IPS-11a (cell line): ENCODE results near the gene FCGR1A.
"Not testable (repeated sequence)": the region's sequence is repeated elsewhere in the genome, so short reads cannot be mapped to it uniquely, and the experiment has no call there.

Experiments used
- H3K4me3 ChIP-seq: one replicate; pipeline ENCODE4 v1.5.1; 2013; ENCODE audit warnings: low read depth, low read length, control low read depth

Gene FCGR1A

DNA sequence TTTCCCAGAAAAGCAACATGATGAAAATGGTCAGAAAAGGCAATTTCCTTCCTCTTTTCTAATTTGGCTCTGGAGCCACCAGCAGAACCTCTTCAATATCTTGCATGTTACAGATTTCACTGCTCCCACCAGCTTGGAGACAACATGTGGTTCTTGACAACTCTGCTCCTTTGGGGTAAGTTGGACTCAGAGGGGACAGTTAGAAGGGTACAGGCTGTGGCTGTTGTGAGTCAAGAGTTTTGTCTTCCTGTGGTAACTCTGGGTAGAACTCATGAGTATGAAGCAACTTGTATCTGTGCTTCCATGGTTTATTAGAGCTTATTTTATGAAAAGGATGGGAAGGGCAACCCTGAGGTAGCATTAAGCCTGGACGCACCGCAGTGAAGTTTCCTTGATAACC lies at the start of gene FCGR1A:
Gene FCGR1A, plus strand, starts transcription at position 95 of the 400 bp plus-strand sequence. Its CDS starts 50 bp downstream, at position 145.
- not testable (repeated sequence) for H3K4me3 ChIP-seq

DNA sequence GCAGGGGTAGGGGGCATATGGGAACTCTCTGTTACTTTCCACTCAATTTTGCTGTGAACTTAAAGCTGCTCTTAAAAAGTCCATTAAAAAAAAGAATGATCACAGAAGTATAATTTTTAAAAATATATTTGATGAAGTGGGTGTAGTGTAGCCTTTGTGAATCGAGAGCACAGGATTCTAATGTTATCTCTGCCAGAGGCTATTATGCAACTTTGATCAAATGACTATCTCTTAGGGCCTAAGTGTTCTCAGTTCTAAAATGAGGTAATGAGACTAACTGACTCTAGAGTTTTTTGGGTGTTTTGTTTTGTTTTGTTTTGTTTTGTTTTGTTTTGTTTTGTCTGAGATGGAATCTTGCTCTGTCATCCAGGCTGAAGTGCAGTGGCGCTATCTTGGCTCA lies 49.7 kb upstream of the FCGR1A start:
- H3K4me3 ChIP-seq = not testable (repeated sequence)

DNA sequence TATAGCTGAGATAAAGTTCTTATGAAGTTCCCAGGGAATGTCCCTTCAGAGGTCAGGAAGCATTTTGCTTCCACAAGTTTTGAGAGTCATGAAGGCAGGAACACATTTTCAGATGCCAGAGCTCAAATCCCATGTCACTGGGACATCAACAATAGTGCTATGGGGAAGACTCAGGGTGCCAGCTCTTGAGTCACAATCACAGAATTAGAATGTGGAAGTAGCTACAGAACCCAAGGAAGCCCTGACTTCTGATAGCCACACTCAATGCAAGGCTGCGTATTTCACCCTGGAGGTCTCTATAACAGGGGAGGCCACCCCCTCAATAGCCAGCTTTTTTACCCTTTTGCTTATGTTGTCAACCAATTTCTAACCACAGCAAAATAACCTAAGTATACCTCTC lies 47.8 kb upstream of the FCGR1A start:
- H3K4me3 ChIP-seq = not testable (repeated sequence)

DNA sequence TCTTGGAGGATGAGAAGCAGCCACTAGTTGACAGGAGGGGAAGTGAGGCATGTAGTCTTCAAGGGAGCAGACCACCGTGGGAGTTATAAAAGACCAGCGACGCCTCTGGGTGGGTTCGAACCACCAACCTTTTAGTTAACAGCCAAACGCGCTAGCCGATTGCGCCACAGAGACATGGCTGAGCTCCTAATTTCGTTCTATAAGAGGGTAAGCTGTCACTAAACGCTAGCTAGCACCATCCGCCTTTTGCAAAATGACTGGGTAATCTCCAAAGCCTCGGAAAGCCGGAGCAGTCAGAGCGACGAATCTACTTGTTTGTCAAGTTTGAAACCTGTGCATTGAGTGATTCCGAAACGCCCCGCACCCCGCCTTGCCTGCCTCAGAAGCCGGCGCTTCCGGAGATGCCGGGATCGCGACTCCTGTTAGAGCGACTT lies 42.3 kb upstream of the FCGR1A start:
- H3K4me3 ChIP-seq = peak overlapping the region; percentile 37

DNA sequence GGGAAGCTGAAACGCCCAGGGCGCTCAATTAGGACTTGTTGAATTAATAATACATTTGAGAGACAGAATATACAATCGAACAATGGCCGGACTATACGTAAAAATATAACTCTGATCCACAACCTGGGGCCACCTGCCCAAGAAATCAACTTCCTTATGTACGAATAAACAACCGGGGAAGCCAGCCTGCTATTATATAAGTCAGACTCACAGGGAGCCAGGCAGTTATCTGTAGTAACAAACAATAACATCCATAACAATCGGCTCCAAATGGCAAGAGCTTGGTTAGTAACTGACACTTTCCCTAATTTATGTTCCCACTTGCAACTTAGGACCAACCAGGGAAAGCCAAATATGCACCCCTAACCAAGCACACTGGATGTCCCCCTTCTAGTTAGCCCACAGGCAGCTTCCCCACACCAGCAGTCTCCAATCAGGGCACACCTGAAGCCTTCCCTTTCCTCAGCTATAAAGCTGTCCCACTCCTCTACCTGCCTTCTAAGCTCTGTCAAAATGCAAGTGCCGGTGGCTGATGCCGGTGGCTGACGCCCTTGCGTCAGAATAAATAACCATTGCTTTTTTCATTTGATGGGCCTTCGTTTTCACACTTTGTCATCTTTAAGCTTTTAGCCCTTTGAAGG lies 41.8 kb upstream of the FCGR1A start:
- H3K4me3 ChIP-seq = peak overlapping the region; percentile 37

DNA sequence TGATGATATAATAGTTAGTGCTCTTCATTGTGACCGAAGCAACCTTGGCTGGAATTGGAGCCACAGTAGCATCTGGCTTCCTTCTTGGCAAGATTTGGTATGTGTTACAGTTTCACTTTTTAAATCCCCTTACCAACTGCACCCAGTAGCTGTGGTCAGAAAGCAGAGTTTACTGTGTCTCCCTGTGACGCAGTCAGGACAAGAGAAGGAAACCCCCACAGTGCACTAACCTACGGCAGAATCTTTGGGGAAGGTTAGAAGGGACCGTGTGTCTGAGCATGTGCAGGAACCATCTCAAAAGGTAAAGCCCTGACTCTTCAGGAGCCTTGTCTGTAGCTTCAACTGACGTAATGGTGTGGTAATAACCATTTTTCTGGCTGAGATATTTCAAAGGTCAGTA lies 40.6 kb upstream of the FCGR1A start:
- H3K4me3 ChIP-seq = not testable (repeated sequence)

DNA sequence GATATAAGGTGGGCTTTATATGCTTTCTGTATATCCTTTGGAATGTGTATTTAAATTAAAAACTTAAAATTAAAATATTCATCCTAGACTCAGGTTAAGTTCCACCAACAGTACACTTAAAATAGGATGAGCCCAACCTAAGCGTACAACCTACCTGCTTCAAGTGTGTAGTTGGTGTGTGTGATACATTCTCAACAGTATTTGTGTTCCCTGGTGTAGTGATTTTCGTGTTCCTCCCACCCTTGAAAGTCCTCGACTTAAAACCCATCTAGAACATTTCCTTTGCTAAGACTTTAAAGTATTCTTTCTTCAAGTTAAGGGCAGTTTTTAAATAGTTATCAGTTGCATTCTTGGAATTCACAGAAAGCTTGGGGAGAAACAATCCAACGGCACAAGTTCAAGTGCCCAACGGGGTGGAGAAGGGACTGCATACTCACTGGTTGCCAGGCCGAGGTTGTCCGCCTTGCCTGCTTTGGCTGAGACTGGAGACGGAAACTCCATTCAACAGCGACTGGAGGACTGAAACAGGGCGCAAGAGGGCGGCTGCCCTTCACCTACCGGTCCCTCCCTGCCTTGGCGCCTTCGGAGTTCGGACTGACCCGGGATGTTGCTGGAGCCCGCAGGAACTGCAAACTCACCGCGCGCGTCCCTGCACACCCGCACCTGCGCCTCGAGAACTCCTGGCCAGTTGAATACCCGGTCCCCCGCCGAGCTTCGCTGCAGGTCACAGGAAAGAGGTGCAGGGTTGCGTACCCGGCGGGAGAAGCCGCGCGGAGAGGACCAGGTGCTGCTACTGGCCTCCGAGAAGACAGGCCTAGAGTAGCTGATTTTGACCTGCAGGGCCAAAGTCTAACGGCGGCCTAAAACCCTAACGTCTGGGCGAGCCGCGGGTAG lies 35.8 kb upstream of the FCGR1A start:
- peak overlapping the region; percentile 8 for H3K4me3 ChIP-seq

DNA sequence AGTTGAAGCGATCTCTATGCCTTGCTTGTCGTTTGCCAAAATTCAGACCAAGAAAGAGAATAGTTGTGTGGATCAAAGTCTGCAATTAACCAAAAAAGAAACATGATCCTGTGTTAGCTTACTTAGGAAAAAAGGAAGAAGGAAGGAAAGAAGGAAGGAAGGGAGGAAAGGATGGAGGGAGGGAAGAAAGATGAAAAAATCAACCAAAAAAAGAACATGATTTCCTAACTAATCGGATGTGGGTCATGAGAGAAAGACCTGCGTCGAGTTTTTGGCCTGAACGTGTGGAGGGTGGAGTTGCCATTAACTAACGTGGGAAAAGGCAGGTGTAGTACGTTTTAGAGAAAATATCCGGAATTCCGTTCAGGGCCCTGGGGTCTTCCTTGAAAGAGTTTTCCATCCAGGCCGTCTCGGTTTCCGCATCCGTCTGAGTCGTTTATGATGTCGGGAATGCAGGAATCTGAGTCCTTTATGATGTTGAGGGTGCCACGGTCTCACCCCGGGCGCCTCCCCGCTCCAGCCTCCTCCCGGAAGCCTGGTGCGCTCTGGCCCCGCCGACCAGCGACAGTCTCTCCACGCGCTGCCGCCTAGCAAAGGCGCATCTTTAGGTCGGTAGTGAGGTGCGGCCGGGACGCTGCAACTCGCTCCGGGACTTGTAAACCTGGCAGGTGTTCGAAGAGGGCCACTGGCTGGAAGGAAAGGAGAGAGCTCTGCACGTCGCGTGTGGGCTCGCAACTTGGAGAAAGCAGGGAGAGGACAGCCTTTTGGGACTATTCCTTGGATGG lies 34.9 kb upstream of the FCGR1A start:
- peak overlapping the region; percentile 4 for H3K4me3 ChIP-seq

DNA sequence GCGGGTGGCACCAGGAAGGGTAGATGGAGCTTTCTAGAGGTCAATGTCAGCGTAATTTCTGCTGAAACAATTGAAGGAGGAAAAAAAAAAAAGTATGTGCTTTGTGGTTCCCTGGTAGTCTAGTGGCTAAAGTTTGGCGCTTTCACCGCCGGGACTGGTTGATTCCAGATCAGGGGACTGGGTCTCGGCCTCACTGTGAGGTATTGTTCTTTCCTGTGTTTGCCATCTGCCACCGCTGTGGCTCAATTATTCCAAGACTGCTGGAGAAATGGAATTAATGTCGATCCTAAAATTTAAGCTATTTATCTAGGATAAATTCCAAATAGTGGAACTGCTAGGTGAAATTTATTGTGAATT lies 34.4 kb upstream of the FCGR1A start:
- peak overlapping the region; percentile 4 for H3K4me3 ChIP-seq

DNA sequence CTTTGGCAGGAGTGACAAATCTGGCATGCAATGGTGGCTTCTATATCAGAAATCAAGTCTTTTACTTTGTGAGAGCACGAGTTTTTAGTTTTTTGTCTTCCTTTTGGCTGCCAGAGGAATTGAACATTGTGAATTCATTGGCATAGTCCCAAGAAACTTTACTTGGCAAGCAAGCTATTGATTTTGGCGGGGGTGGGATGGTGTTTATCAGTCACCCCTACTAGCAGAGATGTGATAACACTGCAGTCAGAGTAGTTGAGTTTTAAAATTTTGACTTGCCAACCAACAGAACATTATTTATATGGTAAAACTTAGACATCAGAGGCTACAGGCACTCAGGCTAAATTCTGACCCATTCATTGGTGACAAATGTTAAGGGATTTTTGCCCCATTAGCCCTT lies 31.9 kb upstream of the FCGR1A start:
- not testable (repeated sequence) for H3K4me3 ChIP-seq

DNA sequence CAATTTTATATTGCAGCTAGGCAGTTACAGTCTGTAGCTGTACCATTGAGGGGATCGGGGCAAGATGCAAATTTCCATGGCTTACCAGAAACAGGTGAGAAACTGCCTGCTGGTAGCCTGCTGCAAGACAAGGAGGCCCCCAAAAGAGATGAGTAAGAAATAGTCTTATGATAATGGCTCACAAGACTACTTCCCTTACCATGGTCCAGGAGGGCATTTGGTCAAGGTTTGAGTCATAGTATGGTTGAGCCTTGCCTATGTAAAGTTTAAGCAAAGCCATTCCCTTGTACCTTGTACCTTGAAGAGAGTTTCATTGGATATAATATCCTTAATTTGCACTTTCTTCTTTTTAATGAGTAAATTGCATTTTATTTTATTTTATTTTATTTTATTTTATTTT lies 30.3 kb upstream of the FCGR1A start:
- not testable (repeated sequence) for H3K4me3 ChIP-seq

DNA sequence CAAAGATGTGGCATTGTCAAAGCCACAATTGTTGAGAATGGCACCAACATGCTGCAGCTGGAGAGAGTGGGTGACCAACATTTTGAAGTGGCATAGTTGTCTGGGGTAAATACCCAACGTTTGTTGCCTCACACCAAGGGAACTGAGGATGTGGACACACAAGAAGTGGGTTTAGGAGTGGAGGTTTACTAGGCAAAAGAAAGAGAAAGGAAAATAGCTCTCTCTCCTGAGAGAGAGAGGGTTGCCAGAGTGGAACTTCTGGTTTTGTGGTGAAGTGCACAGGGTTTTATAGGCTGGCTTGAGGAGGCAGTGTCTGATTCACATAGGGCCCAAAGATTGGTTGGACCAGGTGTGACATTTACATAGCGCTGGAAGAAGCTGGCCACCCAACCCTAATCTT lies 29.0 kb upstream of the FCGR1A start:
- H3K4me3 ChIP-seq = not testable (repeated sequence)

DNA sequence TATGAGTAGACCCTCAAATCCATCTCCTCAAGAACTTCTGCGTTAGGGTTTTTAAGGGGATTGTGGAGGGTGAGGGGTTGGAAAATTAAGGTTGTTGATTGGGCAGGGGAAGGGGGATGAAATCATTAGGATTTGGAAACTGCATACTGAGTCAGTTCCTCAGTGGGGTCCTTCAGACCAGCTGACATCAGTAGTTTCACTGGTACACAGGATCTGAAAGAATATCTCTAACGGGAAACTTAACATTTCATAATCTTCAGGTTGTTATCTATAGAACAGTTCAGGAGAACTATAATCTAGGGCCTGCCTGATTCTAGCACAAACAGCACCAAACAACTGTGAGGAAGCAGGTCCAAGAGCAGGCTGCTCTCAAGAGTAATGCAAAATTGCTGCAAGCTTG lies 27.2 kb upstream of the FCGR1A start:
- not testable (repeated sequence) for H3K4me3 ChIP-seq

DNA sequence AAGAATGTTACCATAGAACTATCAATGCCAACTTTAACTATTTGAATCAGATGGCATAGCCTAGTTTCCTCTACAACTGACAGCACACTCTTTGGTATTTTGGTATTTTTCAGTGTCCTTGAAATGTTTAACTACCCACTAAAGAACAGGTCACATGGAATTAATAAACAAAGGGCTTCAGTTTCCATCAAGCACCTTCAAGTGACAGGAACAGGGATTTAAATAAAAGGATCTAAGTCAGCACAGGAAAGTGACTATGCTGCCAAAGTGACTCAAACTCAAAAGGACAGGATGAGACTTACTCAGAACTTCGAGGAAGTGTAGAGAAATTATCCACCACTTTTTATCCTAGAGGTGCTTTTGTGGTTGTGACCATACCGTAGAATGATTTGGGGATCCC lies 20.2 kb upstream of the FCGR1A start:
- H3K4me3 ChIP-seq = not testable (repeated sequence)

DNA sequence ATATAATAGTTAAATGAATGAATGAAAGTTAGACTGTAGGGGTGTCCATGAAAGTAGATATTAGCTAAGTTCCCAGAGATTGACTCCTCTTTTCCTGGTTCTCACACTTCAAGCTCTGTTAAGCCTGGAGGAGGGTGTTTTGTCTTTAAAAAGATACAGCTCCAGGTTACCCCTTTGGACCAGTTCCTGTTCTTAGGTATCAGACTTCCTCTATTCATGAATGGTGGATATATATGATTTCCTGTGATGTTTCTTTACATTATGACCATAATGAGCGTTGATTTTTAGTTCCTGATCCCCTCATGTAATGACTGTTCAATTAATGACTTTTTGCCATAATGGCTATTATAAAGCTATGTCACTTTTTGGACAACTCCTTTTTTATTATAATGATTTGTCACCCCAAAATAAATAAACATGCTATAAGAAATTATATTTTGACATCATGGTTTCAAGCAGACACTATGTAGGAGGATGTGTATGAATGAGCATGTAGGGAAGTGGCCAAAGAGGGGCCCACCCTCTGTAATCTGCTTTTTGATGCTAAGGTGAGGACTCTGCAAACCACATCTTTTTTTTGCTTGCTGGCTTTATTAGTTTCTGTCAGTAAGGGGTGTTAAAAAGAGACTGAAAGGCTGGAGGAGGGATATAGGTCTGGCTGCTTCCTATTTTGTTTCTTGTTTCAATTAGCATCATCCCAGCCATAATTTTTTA lies 18.2 kb upstream of the FCGR1A start:
- H3K4me3 ChIP-seq = not testable (repeated sequence)

DNA sequence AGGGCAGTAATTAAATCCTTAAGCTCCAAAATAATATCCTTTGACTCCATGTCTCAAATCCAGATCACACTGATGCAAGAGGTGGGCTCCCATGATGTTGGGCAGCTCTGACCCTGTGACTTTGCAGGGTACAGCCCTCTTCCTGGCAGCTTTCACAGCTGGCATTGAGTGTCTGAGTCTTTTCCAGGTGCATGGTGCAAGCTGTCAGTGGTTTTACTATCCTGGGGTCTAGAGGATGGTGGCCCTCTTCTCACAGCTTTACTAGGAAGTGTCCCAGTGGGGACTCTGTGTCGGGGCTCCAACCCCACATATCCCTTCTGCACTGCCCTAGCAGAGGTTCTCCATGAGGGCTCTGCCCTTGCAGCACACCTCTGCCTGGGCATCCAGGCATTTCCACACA lies 16.3 kb upstream of the FCGR1A start:
- H3K4me3 ChIP-seq = not testable (repeated sequence)

DNA sequence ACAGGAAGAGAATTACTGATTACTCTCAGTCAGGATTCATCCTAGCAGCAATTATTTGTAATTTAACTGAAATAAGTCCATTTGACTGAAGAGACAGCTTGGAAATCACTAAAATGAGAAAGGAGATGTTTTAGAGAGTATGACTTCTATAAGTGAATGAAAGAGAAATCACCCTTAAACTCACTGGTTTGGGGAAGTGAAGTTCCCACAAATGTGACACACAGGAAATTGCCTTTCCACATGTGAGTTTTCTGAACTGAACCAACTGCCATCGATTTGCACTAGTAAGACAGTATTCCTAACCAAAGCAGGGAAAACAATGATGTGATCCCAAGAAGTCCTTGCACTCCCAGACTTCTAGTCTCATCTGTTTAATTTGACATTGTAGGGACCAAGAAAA lies 13.3 kb upstream of the FCGR1A start:
- not testable (repeated sequence) for H3K4me3 ChIP-seq

DNA sequence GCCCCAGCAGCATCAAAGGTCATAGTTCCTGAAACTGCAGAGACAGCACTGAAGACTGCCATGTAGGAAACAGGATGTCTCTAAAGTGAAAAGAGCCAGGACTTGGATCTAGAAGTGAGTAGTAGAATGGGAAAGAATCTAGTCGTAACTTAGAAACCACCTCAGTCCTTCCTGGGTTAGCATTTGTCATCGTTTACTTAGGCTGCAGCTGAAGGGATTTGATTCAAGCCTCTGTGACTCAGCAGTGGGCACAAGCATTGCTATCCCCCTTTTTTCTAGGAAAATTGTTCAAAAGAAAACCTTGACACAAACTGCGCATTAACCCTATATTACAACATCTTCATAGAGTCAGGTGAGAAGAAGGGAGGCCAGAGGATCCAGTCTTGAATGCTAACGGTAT lies 11.8 kb upstream of the FCGR1A start:
- not testable (repeated sequence) for H3K4me3 ChIP-seq

DNA sequence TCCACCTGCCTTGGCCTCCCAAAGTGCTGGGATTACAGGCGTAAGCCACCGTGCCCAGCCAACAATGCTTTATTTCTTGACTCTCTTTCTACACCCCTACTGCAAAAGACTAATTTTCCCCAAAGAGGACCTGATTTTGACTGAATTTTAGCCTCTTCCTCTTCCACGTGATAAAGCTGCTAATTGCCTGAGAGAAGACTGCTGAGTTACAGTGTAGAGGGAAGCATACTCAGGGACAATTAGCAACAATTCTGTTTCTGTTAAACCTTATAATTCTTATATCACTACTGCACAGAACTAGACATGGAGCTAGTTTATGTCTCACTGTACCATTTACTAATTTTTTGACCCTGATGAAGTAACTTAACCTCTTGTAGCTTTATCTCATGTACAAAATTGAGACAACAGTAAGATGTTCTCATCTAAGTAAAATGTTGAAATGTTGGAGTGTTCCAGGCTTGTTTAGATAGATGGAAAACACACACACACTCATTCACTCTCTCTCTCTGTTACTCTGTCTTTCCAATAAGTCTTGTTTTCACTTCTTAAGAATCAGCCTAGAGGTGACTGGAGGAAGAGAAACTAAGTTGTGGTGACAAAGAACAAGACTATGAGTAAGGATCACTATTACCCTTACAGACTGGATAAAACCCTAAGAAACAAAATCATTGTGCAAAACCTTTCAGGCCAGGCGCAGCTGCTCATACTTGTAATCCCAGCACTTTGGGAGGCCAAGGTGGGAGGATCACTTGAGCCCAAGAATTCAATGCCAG lies 10.7 kb upstream of the FCGR1A start:
- H3K4me3 ChIP-seq = not testable (repeated sequence)

DNA sequence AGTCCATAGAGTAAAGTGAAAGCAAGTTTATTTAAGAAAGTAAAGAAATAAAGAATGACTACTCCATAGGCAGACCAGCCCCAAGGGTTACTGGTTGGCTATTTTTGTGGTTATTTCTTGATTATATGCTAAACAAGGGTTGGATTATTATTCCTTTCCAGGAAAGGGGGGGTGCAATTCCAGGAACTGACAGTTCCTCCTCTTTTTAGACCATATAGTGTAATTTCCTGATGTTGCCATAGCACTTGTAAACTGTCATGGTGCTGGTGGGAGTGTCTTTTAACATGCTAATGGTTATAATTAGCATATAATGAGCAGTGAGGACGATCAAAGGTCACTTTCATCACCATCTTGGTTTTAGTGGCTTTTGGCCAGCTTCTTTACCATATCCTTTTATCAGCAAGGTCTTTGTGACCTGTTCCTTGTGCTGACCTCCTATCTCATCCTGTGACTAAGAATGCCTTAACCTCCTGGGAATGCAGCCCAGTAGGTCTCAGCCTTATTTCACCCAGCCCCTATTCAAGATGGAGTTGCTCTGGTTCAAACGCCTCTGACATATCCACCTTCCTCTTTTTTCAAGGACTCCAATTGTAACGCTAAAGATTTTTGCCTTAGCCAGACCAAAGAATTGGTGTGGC lies 6.9 kb upstream of the FCGR1A start:
- H3K4me3 ChIP-seq = not testable (repeated sequence)
